CD4-positive, CD25-positive, alpha-beta regulatory T cell (primary cell): Measurements from ENCODE around the gene MED13L. TPM values are rescaled to one million over a fixed set of nuclear protein-coding genes. Genes with fewer than 3 reads are reported as not detected.
"Not testable (repeated sequence)": the region's sequence is repeated elsewhere in the genome, so short reads cannot be mapped to it uniquely, and the experiment has no call there.

ENCODE experiments used
- ATAC-seq, 2 donors: fragments of 150-1000 bp; cut with Tn5 transposase; one replicate each; pipeline ENCODE4 v1.10.0; 2021; ENCODE audit warnings: low read depth in 2 of 2, moderate number of reproducible peaks in 2 of 2, moderate library complexity in 1 of 2
- DNase-seq, 3 donors: peaks; one replicate each; pipeline versions ENCODE4 v3.0.0 to v3.0.0-alpha.2; 2012 to 2022; ENCODE audit warnings: mixed read lengths in 1 of 3
- H3K27ac ChIP-seq: one replicate; pipeline ENCODE4 v1.7.0; 2013; ENCODE audit warnings: mild to moderate bottlenecking, low read length; ENCODE audit not compliant: insufficient read depth, poor library complexity, severe bottlenecking
- H3K27me3 ChIP-seq: one replicate; pipeline ENCODE4 v1.7.0; 2013; ENCODE audit warnings: low read length; ENCODE audit not compliant: control insufficient read depth, insufficient read depth
- H3K36me3 ChIP-seq: one replicate; pipeline ENCODE4 v1.7.0; 2013; ENCODE audit warnings: mild to moderate bottlenecking, low read length, moderate library complexity; ENCODE audit not compliant: control insufficient read depth, insufficient read depth
- H3K4me1 ChIP-seq: 2 replicates; pipeline ENCODE4 v1.7.0; 2013; ENCODE audit warnings: mild to moderate bottlenecking, low read length; ENCODE audit not compliant: insufficient read depth, control insufficient read depth, poor library complexity, severe bottlenecking
- H3K4me3 ChIP-seq: one replicate; pipeline ENCODE4 v1.7.0; 2013; ENCODE audit warnings: low read depth, mild to moderate bottlenecking, low read length, moderate library complexity
- H3K9me3 ChIP-seq, 2 experiments: 1 replicate in 1 of 2; 2 replicates in 1 of 2; pipeline ENCODE4 v1.7.0; 2013; ENCODE audit warnings: low read length in 2 of 2, mild to moderate bottlenecking in 1 of 2, moderate library complexity in 1 of 2; ENCODE audit not compliant: control insufficient read depth in 2 of 2
- H3K27ac Mint-ChIP-seq, 3 donors: one replicate each; pipeline ENCODE4 v1.8.0; 2020 to 2022; ENCODE audit warnings: mild to moderate bottlenecking in 3 of 3, mixed read lengths in 3 of 3, moderate library complexity in 2 of 3
- H3K27me3 Mint-ChIP-seq: one replicate; pipeline ENCODE4 v1.8.0; 2022; ENCODE audit warnings: mild to moderate bottlenecking, mixed read lengths
- H3K36me3 Mint-ChIP-seq: one replicate; pipeline ENCODE4 v1.8.0; 2020; ENCODE audit warnings: mixed read lengths
- H3K4me1 Mint-ChIP-seq, 4 donors: one replicate each; pipeline ENCODE4 v1.8.0; 2020 to 2022; ENCODE audit warnings: mixed read lengths in 4 of 4, mild to moderate bottlenecking in 1 of 4
- H3K4me3 Mint-ChIP-seq, 4 donors: one replicate each; pipeline ENCODE4 v1.8.0; 2020 to 2022; ENCODE audit warnings: mild to moderate bottlenecking in 4 of 4, mixed read lengths in 4 of 4, moderate library complexity in 3 of 4
- H3K9me3 Mint-ChIP-seq, 7 donors: one replicate each; pipeline ENCODE4 v1.8.0; 2020 to 2022; ENCODE audit warnings: mixed read lengths in 7 of 7, mild to moderate bottlenecking in 3 of 7, moderate library complexity in 2 of 7
- polyA plus RNA-seq, 4 donors: library from polyadenylated mRNA; unstranded; fragments of 300-500 nt; fragmentation: Illumina TruSeq; gene quantifications; one replicate each; pipeline ENCODE4 v1.2.3, GENCODE V29; 2021
- total RNA-seq: library from RNA; stranded (reverse); gene quantifications from one replicate; pipeline ENCODE4 v1.2.3, GENCODE V29; 2022

MED13L gene
- total and polyA plus RNA-seq, 5 donors from 2014 or later, result 4.5 to 179 (median 7.0) TPM

DNA sequence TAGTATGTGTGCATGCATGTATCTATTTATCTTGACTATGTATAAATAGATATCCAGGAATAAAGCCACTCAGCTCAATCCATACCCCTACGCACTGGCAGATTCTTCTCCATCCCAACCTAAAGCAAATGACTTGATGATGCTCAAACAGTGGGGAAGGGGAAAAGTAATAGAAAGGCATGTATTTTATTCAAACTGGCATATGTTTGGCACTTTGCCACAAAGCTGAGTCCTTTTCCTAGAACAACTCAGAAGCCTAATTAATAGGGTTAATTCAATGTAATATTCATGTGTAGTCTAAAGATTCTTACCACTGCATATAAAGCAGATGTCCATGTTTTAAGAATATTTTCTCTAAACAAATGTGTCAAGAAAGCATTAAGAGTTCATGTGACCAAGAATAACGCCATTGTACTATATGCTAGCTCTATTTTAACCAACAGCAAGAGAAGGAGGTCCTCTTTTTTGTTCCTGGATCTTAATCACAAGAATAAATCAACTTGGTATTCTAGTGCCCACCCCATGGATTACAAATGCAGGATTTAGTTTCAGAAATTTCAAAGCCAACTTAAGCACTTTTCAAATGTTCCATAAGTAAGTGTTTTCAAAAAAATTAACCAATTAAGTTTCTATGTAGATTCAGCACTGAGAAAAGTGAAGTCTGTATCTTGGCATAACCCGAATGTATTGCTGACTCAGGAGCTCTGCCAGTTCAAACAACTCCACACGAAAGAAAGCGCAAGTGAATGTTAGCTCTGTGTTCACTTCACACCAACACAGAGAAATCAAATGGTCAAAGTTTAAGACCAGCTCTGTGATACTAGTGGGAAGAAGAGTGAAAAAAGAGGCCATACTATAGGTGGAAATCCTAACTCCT, 233.6 kb downstream of the MED13L start:
- H3K27me3 Mint-ChIP-seq, result peaks cover 5% of the 10 kb centered on the region
- H3K9me3 ChIP-seq, result no peaks in the 10 kb centered on the region
- no peaks in the 10 kb centered on the region for H3K4me1 ChIP-seq
- no peak overlapping the region for H3K4me3 ChIP-seq
- peaks cover 24 to 37% (median 30%) of the 10 kb centered on the region in 4 donors for H3K4me1 Mint-ChIP-seq
- ATAC-seq (no peak), DNase-seq (no peak)
- no peak overlapping the region for H3K4me3 Mint-ChIP-seq
- H3K27ac Mint-ChIP-seq, result peak overlapping the region in 1 of 3 donors; percentile 69
- H3K9me3 Mint-ChIP-seq, result no peaks in the 10 kb centered on the region
- no peak overlapping the region for H3K27ac ChIP-seq
- no peaks in the 10 kb centered on the region for H3K36me3 ChIP-seq
- no peaks in the 10 kb centered on the region for H3K27me3 ChIP-seq
- peaks cover 3% of the 10 kb centered on the region for H3K36me3 Mint-ChIP-seq

DNA sequence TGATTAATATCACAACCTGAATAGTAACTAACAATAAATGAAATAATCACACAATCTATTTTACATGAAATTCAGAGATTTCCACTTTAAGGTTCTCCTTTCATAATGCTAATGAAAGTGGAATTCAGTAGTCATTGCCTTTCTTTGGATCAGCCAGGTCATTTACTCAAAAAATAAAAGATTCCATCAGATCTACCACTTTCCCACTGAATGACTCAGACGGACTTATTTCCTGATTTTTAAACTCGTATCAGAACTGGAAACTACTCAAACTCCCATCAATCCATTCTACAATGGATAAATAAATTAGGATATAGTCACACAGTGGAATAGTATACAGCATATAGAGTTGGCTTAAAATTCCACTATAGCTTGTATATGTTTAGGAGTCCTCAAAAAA, 237.1 kb downstream of the MED13L start:
- peaks cover 5% of the 10 kb centered on the region for H3K27me3 Mint-ChIP-seq
- H3K36me3 ChIP-seq, result no peaks in the 10 kb centered on the region
- H3K4me3 Mint-ChIP-seq, result no peak overlapping the region
- peaks cover 3% of the 10 kb centered on the region for H3K36me3 Mint-ChIP-seq
- H3K9me3 ChIP-seq, result no peaks in the 10 kb centered on the region
- H3K27me3 ChIP-seq, result no peaks in the 10 kb centered on the region
- no peak for ATAC-seq
- H3K4me1 ChIP-seq, result no peaks in the 10 kb centered on the region
- no peak overlapping the region for H3K27ac ChIP-seq
- DNase-seq, result no peak
- peaks cover 21 to 39% (median 27%) of the 10 kb centered on the region in 4 donors for H3K4me1 Mint-ChIP-seq
- H3K4me3 ChIP-seq, result no peak overlapping the region
- H3K9me3 Mint-ChIP-seq, result no peaks in the 10 kb centered on the region
- H3K27ac Mint-ChIP-seq, result no peak overlapping the region

DNA sequence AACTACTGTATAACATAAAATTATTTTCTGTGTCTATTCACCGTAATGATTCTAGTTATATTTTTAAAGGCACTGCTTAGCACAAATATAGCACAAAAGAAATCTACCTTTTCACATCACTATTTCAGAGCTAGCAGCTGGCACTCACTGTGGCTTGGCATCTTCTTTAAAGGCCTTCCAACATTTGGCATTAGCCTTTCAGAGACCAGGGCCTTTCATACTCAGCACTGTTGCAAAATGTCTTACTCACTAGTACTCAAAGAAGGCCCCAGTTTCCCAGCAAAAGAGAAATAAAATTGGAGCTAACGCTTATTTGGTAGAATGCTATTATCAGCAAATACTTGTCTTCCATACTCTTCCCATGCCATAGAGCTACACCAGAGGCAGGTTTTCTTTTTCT, 238.4 kb downstream of the MED13L start:
- Histone ChIP-seq H3K4me1 (no peaks in the 10 kb centered on the region), H3K4me3 (no peak overlapping the region), H3K36me3 (no peaks in the 10 kb centered on the region), H3K27ac (no peak overlapping the region), H3K27me3 (no peaks in the 10 kb centered on the region), H3K9me3 (no peaks in the 10 kb centered on the region)
- no peaks in the 10 kb centered on the region for H3K9me3 Mint-ChIP-seq
- peaks cover 14 to 34% (median 24%) of the 10 kb centered on the region in 4 donors for H3K4me1 Mint-ChIP-seq
- peaks cover 5% of the 10 kb centered on the region for H3K27me3 Mint-ChIP-seq
- ATAC-seq (no peak), DNase-seq (no peak)
- no peak overlapping the region for H3K27ac Mint-ChIP-seq
- peaks cover 9% of the 10 kb centered on the region for H3K36me3 Mint-ChIP-seq
- H3K4me3 Mint-ChIP-seq, result no peak overlapping the region

DNA sequence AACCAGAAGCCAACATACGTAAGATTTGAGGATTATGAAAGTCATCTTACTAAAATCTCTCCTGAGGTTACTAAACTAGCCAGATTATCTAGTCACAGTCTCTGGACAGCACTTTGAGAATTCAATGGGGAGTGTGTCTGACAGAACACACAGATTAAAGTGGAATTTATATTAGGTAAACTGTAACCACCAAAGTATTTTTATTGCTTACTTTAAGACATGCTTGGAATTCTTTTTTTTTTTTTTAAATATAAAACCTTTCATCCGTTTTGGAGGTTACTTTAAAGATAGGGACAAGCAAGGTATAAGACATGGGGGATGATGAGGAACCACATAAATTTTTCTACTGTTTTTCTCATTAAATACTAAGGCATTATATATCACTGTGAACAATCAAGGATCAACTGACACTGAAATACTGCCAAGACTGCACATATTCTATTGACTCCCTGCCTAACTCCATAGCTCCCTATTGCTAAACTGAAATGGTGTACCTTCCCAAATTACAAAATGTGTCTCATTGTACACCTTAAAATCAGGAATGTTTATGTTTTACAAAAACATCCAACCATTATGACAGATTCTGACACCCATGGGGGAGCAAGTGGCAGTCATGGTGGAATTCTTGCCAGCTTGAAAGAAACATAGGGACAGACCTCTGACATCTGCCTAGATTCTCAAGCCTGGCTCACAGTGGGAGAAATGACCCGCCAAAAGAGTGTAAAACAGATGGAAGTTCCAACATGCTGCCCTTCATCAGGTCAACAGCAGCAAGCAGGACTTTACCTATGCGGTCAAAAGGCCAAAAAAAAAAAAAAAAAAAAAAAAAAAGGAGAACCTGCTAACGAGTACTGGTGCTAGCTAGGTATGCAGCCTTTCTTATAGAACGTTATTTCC, 239.3 kb downstream of the MED13L start:
- H3K4me3 Mint-ChIP-seq, result no peak overlapping the region
- Histone ChIP-seq H3K36me3 (no peaks in the 10 kb centered on the region), H3K4me1 (no peaks in the 10 kb centered on the region), H3K27ac (no peak overlapping the region), H3K4me3 (no peak overlapping the region), H3K27me3 (no peaks in the 10 kb centered on the region), H3K9me3 (no peaks in the 10 kb centered on the region)
- no peak for DNase-seq
- peak overlapping the region in 1 of 3 donors; percentile 53 for H3K27ac Mint-ChIP-seq
- no peaks in the 10 kb centered on the region for H3K9me3 Mint-ChIP-seq
- H3K36me3 Mint-ChIP-seq, result peaks cover 10% of the 10 kb centered on the region
- peaks cover 12 to 34% (median 20%) of the 10 kb centered on the region in 4 donors for H3K4me1 Mint-ChIP-seq
- H3K27me3 Mint-ChIP-seq, result peaks cover 5% of the 10 kb centered on the region
- no peak for ATAC-seq

GRCh38 chr12:116033765-116034164, 243.7 kb downstream of the MED13L start:
- DNase-seq, result no peak
- Histone ChIP-seq H3K4me3 (no peak overlapping the region), H3K9me3 (no peaks in the 10 kb centered on the region), H3K36me3 (no peaks in the 10 kb centered on the region), H3K4me1 (no peaks in the 10 kb centered on the region), H3K27ac (no peak overlapping the region), H3K27me3 (no peaks in the 10 kb centered on the region)
- H3K4me1 Mint-ChIP-seq, result peaks cover 7 to 30% (median 17%) of the 10 kb centered on the region in 4 donors
- no peaks in the 10 kb centered on the region for H3K27me3 Mint-ChIP-seq
- peaks cover 17% of the 10 kb centered on the region for H3K36me3 Mint-ChIP-seq
- H3K4me3 Mint-ChIP-seq, result no peak overlapping the region
- no peak for ATAC-seq
- no peak overlapping the region for H3K27ac Mint-ChIP-seq
- peaks cover 0 to 3% (median 0%) of the 10 kb centered on the region in 7 donors for H3K9me3 Mint-ChIP-seq

DNA sequence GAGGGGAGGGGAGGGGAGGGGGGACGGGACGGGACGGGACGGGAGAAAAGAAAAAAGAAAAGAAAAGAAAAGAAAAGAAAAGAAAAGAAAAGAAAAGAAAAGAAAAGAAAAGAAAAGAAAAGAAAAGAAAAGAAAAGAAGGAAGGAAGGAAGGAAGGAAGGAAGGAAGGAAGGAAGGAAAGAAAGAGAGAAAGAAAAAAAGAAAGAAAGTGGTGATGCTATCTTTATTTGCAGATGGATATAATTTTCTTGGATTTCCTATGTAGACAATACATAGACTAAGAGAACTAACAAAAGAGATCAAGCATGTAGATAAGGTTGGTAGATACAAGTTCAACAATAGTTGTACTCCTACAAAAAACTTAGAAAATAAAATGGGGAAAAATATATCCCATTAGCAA, 245.9 kb downstream of the MED13L start:
- peaks cover 17% of the 10 kb centered on the region for H3K36me3 Mint-ChIP-seq
- H3K9me3 Mint-ChIP-seq, result not testable (repeated sequence)

GRCh38 chr12:116028619-116029018, 248.9 kb downstream of the MED13L start:
- no peaks in the 10 kb centered on the region for H3K4me1 ChIP-seq
- Mint-ChIP-seq H3K9me3 (peaks cover 0 to 3% (median 0%) of the 10 kb centered on the region in 7 donors), H3K36me3 (peaks cover 11% of the 10 kb centered on the region), H3K4me1 (peaks cover 24 to 52% (median 27%) of the 10 kb centered on the region in 4 donors), H3K27ac (no peak overlapping the region), H3K4me3 (no peak overlapping the region), H3K27me3 (no peaks in the 10 kb centered on the region)
- H3K27me3 ChIP-seq, result no peaks in the 10 kb centered on the region
- no peak for ATAC-seq
- H3K4me3 ChIP-seq, result no peak overlapping the region
- no peak overlapping the region for H3K27ac ChIP-seq
- no peaks in the 10 kb centered on the region for H3K36me3 ChIP-seq
- H3K9me3 ChIP-seq, result no peaks in the 10 kb centered on the region
- DNase-seq, result no peak

More for the DNA sequence above, 245.9 kb downstream of the MED13L start:
- not testable (repeated sequence) for H3K27ac ChIP-seq, H3K36me3 ChIP-seq, H3K4me3 ChIP-seq, H3K27me3 Mint-ChIP-seq, H3K27me3 ChIP-seq, H3K9me3 ChIP-seq, ATAC-seq, H3K4me1 ChIP-seq, DNase-seq, H3K4me3 Mint-ChIP-seq, H3K27ac Mint-ChIP-seq
- H3K4me1 Mint-ChIP-seq, result peaks cover 16 to 37% (median 28%) of the 10 kb centered on the region in 4 donors
